ENCODE data around the gene DNAAF8.

DNAAF8 gene

DNA sequence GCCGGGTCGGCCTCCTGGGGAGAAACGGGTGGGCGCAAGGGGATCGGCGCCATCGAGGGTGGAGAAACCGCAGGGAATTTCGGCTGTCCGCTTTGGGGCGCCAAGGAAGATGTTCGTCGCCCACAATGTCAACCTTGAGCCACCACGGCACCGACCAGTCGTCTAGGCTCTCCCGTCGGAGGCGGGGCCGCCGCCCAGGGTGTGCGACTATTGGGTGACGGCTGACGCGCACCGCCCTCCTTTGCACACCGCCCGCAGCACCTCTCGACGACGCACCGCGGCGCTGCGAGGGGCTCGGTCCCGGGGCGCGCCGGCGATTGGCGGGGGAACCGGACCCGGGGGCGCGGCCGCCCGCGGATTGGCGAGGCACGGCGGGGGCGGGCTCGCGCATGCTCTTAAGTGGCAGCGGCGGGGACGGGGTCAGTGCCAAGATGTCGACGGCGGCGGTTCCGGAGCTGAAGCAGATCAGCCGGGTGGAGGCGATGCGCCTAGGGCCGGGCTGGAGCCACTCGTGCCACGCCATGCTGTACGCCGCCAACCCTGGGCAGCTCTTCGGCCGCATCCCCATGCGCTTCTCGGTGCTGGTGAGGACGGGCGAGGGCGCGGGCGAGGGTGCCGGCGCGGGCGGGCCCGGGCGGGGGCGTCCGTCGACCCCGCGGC is 40.9 kb upstream of the DNAAF8 start, which contains the start of gene NUDT16L1:
TSS of gene NUDT16L1 (plus strand) at position 267 of the 660 bp plus-strand sequence. CDS start at position 432, 165 bp downstream.
- Histone ChIP-seq H3K27ac (peak within 1 kb of the TSS; percentile 43 to 93 (median 84); a peak in 21 of 22 replicates), H3K9ac (peak within 1 kb of the TSS; percentile 86 to 93 (median 88)), H3K4me1 (peaks cover 55 to 70% (median 64%) of the 10 kb centered on the region in 10 experiments), H3K27me3 (no peaks in the 10 kb centered on the region), H3K4me2 (peak within 1 kb of the TSS; percentile 90 to 100 (median 97)), H3K36me3 (peaks cover 36 to 57% (median 41%) of the 10 kb centered on the region in 11 experiments), H3K9me3 (replicated peaks in 1 of 11) (no peaks in the 10 kb centered on the region), H4K20me1 (peaks cover 33 to 85% (median 50%) of the 10 kb centered on the region in 11 experiments), H3K4me3 (peak within 1 kb of the TSS; percentile 83 to 99 (median 94))
- no peak for TF ChIP-seq Cebpa-rat (IDR thresholded peaks at IDR 0.05)

DNA sequence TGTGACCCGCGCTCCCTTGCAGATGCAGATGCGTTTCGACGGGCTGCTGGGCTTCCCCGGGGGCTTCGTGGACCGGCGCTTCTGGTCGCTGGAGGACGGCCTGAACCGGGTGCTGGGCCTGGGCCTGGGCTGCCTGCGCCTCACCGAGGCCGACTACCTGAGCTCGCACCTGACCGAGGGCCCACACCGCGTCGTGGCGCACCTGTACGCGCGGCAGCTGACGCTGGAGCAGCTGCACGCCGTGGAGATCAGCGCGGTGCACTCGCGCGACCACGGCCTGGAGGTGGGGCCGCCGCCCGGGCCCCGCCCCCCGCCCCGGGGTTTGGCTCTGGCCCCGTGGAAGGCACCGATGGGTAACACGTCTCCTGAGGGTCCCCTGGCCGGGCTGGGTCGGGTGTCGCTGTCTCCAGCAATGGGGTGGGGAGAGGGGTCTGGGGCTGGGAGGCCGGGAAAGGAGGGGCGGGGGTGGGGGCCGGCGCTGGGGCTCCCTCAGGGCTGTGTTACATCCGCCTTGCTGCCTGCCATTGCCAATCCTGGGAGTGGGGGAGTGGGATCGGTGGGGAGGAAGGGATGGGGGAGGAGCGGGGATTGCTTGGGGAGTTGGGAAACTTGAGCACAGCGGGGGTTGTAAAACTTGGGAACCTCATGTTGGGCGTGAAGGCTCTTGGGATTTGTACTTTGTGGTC is 40.2 kb upstream of the DNAAF8 start:
- peak overlapping the region; percentile 43 to 91 (median 84); a peak in 21 of 22 replicates for H3K27ac ChIP-seq
- TF ChIP-seq Cebpa-rat (IDR thresholded peaks at IDR 0.05) = no peak
- peak overlapping the region; percentile 75 to 97 (median 89) for H3K4me2 ChIP-seq
- H3K9me3 ChIP-seq (replicated peaks in 1 of 11) = no peaks in the 10 kb centered on the region
- peaks cover 33 to 57% (median 44%) of the 10 kb centered on the region in 11 experiments for H3K36me3 ChIP-seq
- H3K4me3 ChIP-seq = peak overlapping the region; percentile 83 to 99 (median 94)
- H3K4me1 ChIP-seq = peaks cover 49 to 63% (median 57%) of the 10 kb centered on the region in 10 experiments
- peaks cover 27 to 84% (median 49%) of the 10 kb centered on the region in 11 experiments; a peak in 21 of 22 replicates for H4K20me1 ChIP-seq
- peak overlapping the region; percentile 86 to 93 (median 88) for H3K9ac ChIP-seq
- H3K27me3 ChIP-seq = no peaks in the 10 kb centered on the region

DNA sequence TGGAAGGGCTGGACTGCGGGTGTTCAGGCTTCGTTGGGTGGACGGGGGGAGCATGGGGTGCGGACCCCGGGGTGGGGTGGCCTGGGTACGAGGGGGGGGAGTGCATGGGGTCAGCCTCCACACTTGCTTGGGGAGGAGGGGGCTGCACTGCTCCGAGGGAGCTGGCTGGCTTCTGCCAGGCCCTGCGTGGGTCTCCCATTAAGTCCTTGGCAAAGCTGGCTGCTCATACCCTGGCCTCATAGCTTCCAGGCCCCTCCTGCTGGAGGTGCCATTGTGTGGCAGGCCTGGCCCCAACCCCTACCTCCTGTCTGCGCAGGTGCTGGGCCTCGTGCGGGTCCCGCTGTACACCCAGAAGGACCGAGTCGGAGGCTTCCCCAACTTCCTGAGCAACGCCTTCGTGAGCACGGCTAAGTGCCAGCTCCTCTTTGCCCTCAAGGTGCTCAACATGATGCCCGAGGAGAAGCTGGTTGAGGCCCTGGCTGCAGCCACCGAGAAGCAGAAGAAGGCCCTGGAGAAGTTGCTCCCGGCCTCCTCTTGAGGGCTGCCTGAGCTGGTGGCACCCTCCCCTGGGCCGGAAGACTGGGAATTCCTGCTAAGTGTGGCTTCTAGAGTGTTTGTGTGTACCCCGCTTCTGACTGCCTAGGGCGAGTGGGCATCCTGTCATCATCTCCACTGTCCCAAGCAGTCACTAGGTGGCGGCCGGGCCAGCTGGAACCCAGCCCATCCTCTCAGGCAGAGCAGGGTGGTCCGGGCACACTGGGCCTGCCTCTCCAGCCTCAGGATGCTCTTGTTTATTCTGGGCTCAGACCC is 39.5 kb upstream of the DNAAF8 start:
- peak overlapping the region in 4 of 11 experiments; percentile 8 to 44 (median 22); a peak in 3 of 22 replicates for H3K27ac ChIP-seq
- peaks cover 41 to 55% (median 50%) of the 10 kb centered on the region in 10 experiments for H3K4me1 ChIP-seq
- H3K36me3 ChIP-seq = peaks cover 39 to 57% (median 51%) of the 10 kb centered on the region in 11 experiments
- no peaks in the 10 kb centered on the region for H3K27me3 ChIP-seq
- TF ChIP-seq Cebpa-rat (IDR thresholded peaks at IDR 0.05) = no peak
- peak overlapping the region; percentile 83 to 99 (median 94); a peak in 19 of 20 replicates for H3K4me3 ChIP-seq
- H3K4me2 ChIP-seq = peak overlapping the region; percentile 75 to 97 (median 89)
- peaks cover 19 to 79% (median 42%) of the 10 kb centered on the region in 11 experiments; a peak in 21 of 22 replicates for H4K20me1 ChIP-seq
- no peaks in the 10 kb centered on the region for H3K9me3 ChIP-seq (replicated peaks in 1 of 11)
- peak overlapping the region; percentile 86 to 93 (median 88); a peak in 19 of 22 replicates for H3K9ac ChIP-seq

DNA sequence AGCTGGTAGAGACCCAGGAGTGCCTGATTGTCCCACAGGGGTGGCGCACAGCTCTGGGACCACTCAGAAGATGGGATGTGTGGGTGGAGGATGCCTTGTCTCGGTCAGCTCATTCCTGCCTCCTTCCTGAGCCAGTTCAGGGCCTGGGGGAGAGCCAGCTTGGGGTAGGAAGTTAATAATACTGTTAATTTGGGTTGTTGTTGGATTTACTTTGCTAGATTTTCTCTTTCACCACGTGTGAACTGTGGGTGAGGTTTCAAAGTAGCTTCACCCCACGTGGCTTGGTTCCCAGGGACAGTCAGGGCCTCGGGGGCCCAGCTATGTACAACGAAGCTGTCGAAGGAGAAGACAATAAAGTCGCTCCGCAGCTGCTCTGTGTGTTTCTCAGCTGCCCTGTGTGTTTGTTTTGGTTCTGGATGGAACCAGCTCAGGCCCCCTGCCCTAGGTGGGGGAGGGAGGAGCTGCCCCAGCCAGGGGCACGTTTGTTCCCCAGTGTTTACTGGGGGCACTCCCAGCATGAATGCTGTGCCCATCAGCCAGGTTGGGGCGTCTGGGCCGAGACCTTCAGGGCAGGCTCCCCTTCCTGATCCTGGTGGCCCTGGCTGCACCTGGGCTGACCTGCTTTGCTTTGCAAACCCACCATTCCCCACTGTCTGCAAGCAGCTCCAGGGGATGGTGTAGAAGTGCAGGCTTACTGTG is 38.7 kb upstream of the DNAAF8 start:
- H3K27me3 ChIP-seq = no peaks in the 10 kb centered on the region
- no peaks in the 10 kb centered on the region for H3K9me3 ChIP-seq (replicated peaks in 1 of 11)
- TF ChIP-seq Cebpa-rat (IDR thresholded peaks at IDR 0.05) = no peak
- peaks cover 13 to 77% (median 39%) of the 10 kb centered on the region in 11 experiments; a peak in 21 of 22 replicates for H4K20me1 ChIP-seq
- H3K27ac ChIP-seq = peak overlapping the region in 2 of 11 experiments; percentile 18 to 44; a peak in 1 of 22 replicates
- peak overlapping the region in 6 of 10 experiments; percentile 86 to 99 (median 96); a peak in 6 of 20 replicates for H3K4me3 ChIP-seq
- H3K9ac ChIP-seq = peak overlapping the region in 8 of 11 experiments; percentile 86 to 93 (median 90); a peak in 15 of 22 replicates
- H3K4me2 ChIP-seq = peak overlapping the region; percentile 75 to 97 (median 89); a peak in 20 of 22 replicates
- H3K36me3 ChIP-seq = peaks cover 46 to 60% (median 57%) of the 10 kb centered on the region in 11 experiments
- H3K4me1 ChIP-seq = peaks cover 34 to 48% (median 42%) of the 10 kb centered on the region in 10 experiments

DNA sequence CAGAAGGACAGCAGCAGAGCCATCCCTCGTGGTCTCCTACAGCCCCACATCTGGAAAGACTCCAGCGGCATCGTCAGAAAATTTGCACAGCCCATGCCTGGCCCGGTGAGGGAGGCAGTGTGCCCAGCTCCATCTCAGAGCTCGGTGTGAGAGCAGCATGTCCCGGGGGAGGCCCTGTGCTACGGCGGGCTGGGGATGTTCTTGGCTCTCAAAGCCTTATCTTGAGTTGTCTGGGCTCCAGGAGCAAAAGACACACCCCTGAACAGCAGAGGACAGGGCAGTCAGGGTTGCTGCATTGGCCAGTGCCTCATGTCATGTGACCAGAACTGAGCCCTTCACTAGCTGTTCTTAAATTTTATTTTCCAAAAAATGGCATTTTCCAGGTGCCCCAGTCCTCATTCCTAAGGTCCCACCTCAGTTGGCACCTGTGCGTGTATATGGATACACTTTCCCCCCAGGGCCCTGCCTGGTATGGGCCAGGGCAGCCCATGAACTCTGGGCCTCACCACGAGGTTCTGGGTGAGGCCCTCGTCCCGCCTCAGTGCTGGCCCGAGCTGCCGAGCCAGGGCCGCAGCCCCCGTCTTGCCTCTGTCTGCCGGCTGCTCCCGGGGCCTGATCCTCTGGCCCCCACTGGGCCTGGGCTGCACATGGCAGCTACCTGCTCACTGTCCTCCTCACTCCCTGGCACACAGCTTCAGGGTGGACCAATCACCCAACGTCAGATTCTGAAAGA is 38.0 kb upstream of the DNAAF8 start:
- H3K9ac ChIP-seq = peak overlapping the region in 6 of 11 experiments; percentile 8 to 91 (median 89); a peak in 7 of 22 replicates

DNA sequence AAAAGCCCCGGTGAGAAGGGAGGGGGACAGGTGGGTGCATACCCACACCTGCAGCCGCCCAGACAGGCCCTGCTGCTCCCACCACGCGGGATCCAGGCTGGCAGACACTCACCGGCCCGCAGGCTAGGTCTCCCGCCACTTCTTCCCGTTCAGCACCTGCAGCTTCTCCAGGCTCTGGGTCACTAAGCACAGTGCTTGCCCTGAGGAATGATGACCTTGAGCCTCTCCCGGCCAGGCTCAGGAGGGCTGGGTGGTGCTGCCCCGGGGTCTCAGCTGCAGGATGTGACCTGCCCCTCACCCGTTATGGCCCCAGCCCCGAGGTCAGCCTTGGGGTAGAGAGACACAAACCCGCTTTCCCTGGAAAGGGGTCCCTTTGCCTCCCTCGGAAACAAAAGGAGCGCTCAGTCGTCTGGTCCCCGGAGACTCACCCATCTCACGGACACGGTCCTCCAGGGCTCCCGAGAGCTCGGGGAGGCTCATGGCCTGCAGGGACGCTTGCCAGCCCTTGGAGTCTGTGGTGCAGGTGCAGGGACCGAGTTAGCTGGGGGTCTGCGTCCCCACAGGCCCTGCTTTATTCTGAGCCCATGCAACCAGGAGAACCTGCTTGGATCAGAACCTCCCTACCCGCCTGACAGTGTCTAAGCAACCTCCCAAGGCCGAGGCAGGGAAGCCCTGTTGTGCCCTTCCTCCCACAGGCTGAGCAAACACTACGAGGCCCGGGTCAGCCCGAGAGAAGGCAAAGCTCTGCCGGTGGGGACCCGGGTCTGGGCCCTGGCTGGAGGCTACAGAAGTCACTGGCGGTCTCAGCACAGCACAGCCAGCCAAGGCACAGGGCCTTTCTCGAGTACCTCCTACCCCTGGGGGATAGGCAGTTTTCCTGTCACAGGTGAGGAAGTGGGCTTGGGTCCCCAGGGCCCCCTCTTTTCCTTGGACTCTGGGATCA is 37.2 kb upstream of the DNAAF8 start:
- no peak overlapping the region for H3K4me2 ChIP-seq
- no peak for TF ChIP-seq Cebpa-rat (IDR thresholded peaks at IDR 0.05)
- H3K9ac ChIP-seq = 0 out of 22 replicates have a peak overlapping the region, but pooled peaks of 2 of the 11 experiments have one; percentile 9 to 13
- H3K36me3 ChIP-seq = peaks cover 61 to 75% (median 73%) of the 10 kb centered on the region in 11 experiments
- H3K27ac ChIP-seq = no peak overlapping the region
- peaks cover 20 to 33% (median 28%) of the 10 kb centered on the region in 10 experiments for H3K4me1 ChIP-seq
- no peaks in the 10 kb centered on the region for H3K27me3 ChIP-seq
- H4K20me1 ChIP-seq = peaks cover 5 to 66% (median 39%) of the 10 kb centered on the region in 11 experiments; a peak in 21 of 22 replicates
- H3K9me3 ChIP-seq (replicated peaks in 1 of 11) = no peaks in the 10 kb centered on the region
- H3K4me3 ChIP-seq = no peak overlapping the region

More for the DNA sequence above, 38.0 kb upstream of the DNAAF8 start:
- TF ChIP-seq Cebpa-rat (IDR thresholded peaks at IDR 0.05) = no peak
- peak overlapping the region in 8 of 11 experiments; percentile 21 to 97 (median 88); a peak in 9 of 22 replicates for H3K4me2 ChIP-seq
- H3K27ac ChIP-seq = no peak overlapping the region
- peaks cover 53 to 67% (median 64%) of the 10 kb centered on the region in 11 experiments for H3K36me3 ChIP-seq
- no peaks in the 10 kb centered on the region for H3K27me3 ChIP-seq
- no peaks in the 10 kb centered on the region for H3K9me3 ChIP-seq (replicated peaks in 1 of 11)
- H3K4me3 ChIP-seq = no peak overlapping the region
- H4K20me1 ChIP-seq = peaks cover 8 to 74% (median 39%) of the 10 kb centered on the region in 11 experiments; a peak in 21 of 22 replicates
- peaks cover 28 to 42% (median 36%) of the 10 kb centered on the region in 10 experiments for H3K4me1 ChIP-seq
